Astrocyte (in vitro differentiated cells and primary cell): ENCODE measurements around the gene CDK2.

Experiments used
- CTCF ChIP-seq: IDR thresholded peaks from 2 replicates; pipeline ENCODE4 v1.5.1; 2011; ENCODE audit warnings: low read depth, mild to moderate bottlenecking, inconsistent platforms, low read length, moderate library complexity; ENCODE audit not compliant: insufficient read depth
- EZH2 ChIP-seq: IDR thresholded peaks from 2 replicates; pipeline ENCODE4 v1.6.1; 2012; ENCODE audit warnings: mild to moderate bottlenecking, low read length, inconsistent platforms; ENCODE audit not compliant: insufficient read depth

- TF ChIP-seq CTCF (no peak), EZH2 (no peak)
Measured at GRCh38 chr12:55933799-55934742, 32.6 kb upstream of the CDK2 start.
